Measurements from ENCODE around the gene NR2C1. TPM values are rescaled to one million over a fixed set of nuclear protein-coding genes. Genes with fewer than 3 reads are reported as not detected.
"Not testable (repeated sequence)": the region's sequence is repeated elsewhere in the genome, so short reads cannot be mapped to it uniquely, and the experiment has no call there.

The NR2C1 gene
- total RNA-seq, 1 donor from 2014 or later: 43.4 TPM

DNA sequence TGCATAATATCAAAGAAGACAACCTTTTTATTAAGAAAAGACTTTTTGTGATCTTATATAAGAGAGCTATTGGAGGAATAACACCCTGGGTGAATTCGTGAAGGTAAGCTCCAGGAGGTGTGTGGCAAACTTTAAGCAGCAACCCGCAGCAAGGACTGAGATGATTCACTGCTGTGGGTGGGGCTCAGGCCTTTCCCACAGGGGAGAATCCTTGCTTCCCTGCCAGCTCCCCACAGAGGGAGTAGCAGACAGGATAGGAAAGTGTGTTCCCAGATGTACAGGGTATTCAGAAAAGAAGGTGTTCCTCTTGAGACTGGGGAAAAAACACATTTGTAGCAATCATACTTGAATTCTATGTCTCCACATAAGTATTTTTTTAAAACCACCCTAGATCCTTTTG is 79.1 kb downstream of the NR2C1 start:
- H3K4me3 ChIP-seq (ENCODE audit: low read depth, low read length): no peak overlapping the region
- TF ChIP-seq, protein P1, sequence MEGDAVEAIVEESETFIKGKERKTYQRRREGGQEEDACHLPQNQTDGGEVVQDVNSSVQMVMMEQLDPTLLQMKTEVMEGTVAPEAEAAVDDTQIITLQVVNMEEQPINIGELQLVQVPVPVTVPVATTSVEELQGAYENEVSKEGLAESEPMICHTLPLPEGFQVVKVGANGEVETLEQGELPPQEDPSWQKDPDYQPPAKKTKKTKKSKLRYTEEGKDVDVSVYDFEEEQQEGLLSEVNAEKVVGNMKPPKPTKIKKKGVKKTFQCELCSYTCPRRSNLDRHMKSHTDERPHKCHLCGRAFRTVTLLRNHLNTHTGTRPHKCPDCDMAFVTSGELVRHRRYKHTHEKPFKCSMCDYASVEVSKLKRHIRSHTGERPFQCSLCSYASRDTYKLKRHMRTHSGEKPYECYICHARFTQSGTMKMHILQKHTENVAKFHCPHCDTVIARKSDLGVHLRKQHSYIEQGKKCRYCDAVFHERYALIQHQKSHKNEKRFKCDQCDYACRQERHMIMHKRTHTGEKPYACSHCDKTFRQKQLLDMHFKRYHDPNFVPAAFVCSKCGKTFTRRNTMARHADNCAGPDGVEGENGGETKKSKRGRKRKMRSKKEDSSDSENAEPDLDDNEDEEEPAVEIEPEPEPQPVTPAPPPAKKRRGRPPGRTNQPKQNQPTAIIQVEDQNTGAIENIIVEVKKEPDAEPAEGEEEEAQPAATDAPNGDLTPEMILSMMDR (conservative IDR thresholded peaks at IDR 0.05; ENCODE audit: low read depth, low read length): no peak
- DNase-seq (ENCODE audit: low read depth): no peak

DNA sequence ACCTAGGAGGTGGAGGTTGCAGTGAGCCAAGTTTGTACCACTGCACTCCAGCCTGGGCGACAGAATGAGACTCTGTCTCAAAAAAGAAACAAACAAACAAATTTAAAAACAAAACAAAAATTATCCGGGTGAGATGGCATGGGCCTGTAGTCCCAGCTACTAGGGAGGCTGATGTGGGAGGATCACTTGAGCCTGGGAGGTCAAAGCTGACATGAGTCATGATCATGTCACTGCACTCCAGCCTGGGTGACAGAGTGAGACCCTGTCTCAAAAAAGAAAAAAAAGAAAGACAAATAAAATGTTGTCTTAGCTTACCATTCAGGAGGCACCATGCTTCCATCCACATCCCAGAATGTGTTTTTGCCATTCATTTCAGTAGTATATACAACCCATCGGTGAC is 79.6 kb downstream of the NR2C1 start:
- not testable (repeated sequence) for H3K4me3 ChIP-seq (ENCODE audit: low read depth, low read length); DNase-seq (ENCODE audit: low read depth)

DNA sequence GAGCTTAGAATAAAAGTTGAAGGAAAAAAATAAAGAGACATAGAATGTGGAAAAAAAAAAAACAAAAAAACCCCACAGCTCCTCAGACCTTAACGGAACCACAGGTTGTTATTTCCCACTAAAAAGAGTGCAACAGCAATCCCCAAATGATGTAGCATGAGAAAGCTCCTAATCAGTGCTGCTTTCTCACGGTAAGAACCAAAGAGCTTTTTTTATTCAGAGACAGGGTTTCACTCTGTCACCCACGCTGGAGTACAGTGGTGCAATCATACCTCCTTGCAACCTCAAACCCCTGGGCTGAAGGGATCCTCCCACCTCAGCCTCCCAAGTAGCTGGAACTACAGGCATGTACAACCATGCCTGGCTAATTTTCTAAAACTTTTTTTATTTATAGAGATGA is 83.2 kb downstream of the NR2C1 start:
- DNase-seq (ENCODE audit: low read depth): no peak
- TF ChIP-seq, protein P1 (conservative IDR thresholded peaks at IDR 0.05; ENCODE audit: low read depth, low read length): no peak
- H3K4me3 ChIP-seq (ENCODE audit: low read depth, low read length): no peak overlapping the region

DNA sequence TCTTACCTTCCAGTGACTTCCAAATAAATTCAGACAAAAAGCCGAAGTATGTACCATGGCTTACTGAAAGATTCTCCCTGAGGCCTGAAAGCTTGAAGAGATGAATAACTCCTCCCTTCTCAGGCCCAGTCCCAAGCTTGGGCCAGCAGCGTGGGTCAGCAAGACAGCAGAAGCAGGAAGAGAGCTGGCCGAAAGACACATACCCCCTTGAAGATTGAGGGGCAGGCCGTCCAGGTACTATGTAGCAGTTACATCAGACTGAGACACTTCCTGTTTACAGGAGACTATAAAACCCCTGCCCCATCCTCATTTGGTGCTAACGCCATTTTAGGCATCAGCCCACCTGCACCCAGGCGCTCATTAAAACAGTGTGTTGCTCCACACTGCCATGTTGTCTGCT is 84.9 kb downstream of the NR2C1 start:
- TF ChIP-seq, protein P1 (conservative IDR thresholded peaks at IDR 0.05; ENCODE audit: low read depth, low read length): no peak
- H3K4me3 ChIP-seq (ENCODE audit: low read depth, low read length): no peak overlapping the region
- no peak for DNase-seq (ENCODE audit: low read depth)

- DNase-seq (ENCODE audit: low read depth): no peak
- TF ChIP-seq, protein P1 (conservative IDR thresholded peaks at IDR 0.05; ENCODE audit: low read depth, low read length): no peak
- no peak overlapping the region for H3K4me3 ChIP-seq (ENCODE audit: low read depth, low read length)
These were observed 85.6 kb downstream of the NR2C1 start for GRCh38 chr12:94987801-94988200.

GRCh38 chr12:94987076-94987669 is 86.2 kb downstream of the NR2C1 start:
- no peak overlapping the region for H3K4me3 ChIP-seq (ENCODE audit: low read depth, low read length)
- DNase-seq (ENCODE audit: low read depth): no peak
- TF ChIP-seq, protein P1 (conservative IDR thresholded peaks at IDR 0.05; ENCODE audit: low read depth, low read length): no peak

GRCh38 chr12:94985099-94985498 is 88.3 kb downstream of the NR2C1 start:
- H3K4me3 ChIP-seq (ENCODE audit: low read depth, low read length); DNase-seq (ENCODE audit: low read depth): not testable (repeated sequence)

GRCh38 chr12:94983321-94983720 is 90.1 kb downstream of the NR2C1 start:
- TF ChIP-seq, protein P1 (conservative IDR thresholded peaks at IDR 0.05; ENCODE audit: low read depth, low read length): no peak
- no peak for DNase-seq (ENCODE audit: low read depth)
- no peak overlapping the region for H3K4me3 ChIP-seq (ENCODE audit: low read depth, low read length)

All from epithelial cell of proximal tubule (primary cell).